Peyer's patch (tissue), 4 donors: Measurements from ENCODE around the gene KLF2. TPM values are rescaled to one million over a fixed set of nuclear protein-coding genes. Genes with fewer than 3 reads are reported as not detected.

Experiments used
- DNase-seq, 3 donors: peaks; one replicate each; pipeline ENCODE4 v3.0.0-alpha.2; 2017 to 2019
- H3K27ac ChIP-seq, 4 donors: fragments of 200-600 bp; sonication (generic); one replicate each; pipeline ENCODE4 v1.5.1; 2016 to 2019
- H3K27me3 ChIP-seq, 2 donors: fragments of 200-600 bp; sonication (generic); one replicate each; pipeline ENCODE4 v1.5.1; 2019
- H3K36me3 ChIP-seq, 3 donors: fragments of 200-600 bp; sonication (generic); one replicate each; pipeline ENCODE4 v1.5.1; 2016 to 2019
- H3K4me1 ChIP-seq, 4 donors: fragments of 200-600 bp; sonication (generic); one replicate each; pipeline ENCODE4 v1.5.1; 2016 to 2019
- H3K4me3 ChIP-seq, 4 donors: fragments of 200-600 bp; sonication (generic); 1 replicate in 3 of 4; 2 replicates in 1 of 4; pipeline ENCODE4 v1.5.1; 2016 to 2019; ENCODE audit warnings: mild to moderate bottlenecking in 1 of 4
- H3K9me3 ChIP-seq, 4 donors: fragments of 200-600 bp; sonication (generic); one replicate each; pipeline ENCODE4 v1.5.1; 2016 to 2019; ENCODE audit warnings: mild to moderate bottlenecking in 1 of 4
- CTCF ChIP-seq, 6 experiments: fragments of 450-650 bp in 4 of 6; fragments of 200-600 bp in 2 of 6; sonication (generic) in 1 of 6; IDR thresholded peaks; one replicate each; pipeline ENCODE4 v1.5.1; 2017 to 2019; ENCODE audit warnings: antibody characterized with exemption in 6 of 6, mild to moderate bottlenecking in 3 of 6, moderate library complexity in 1 of 6
- POLR2A ChIP-seq, 2 donors: fragments of 450-650 bp; IDR thresholded peaks; one replicate each; pipeline ENCODE4 v1.5.1; 2017; ENCODE audit warnings: antibody characterized with exemption in 2 of 2, mild to moderate bottlenecking in 2 of 2, moderate library complexity in 2 of 2
- total RNA-seq, 4 donors: library from RNA; depleted of rRNA; stranded (reverse); fragments of >200 nt; gene quantifications; one replicate each; pipeline ENCODE4 v1.1.0, GENCODE V29; 2016

The KLF2 gene
- total RNA-seq, 4 donors from 2014 or later = 12.1 to 129 (median 37.2) TPM

- Histone ChIP-seq H3K4me1 (peaks cover 8 to 43% (median 34%) of the 10 kb centered on the region in 4 donors), H3K36me3 (peaks cover 0 to 31% (median 0%) of the 10 kb centered on the region in 3 donors), H3K27ac (peak overlapping the region in 1 of 4 donors; percentile 76), H3K4me3 (no peak overlapping the region), H3K9me3 (no peaks in the 10 kb centered on the region), H3K27me3 (no peaks in the 10 kb centered on the region)
- TF ChIP-seq POLR2A (IDR thresholded peaks at IDR 0.05) = no peak
- TF ChIP-seq CTCF (IDR thresholded peaks at IDR 0.05) = no peak
- DNase-seq = no peak
These were observed 49.8 kb downstream of the KLF2 start for GRCh38 chr19:16374436-16374835.

GRCh38 chr19:16375157-16375935 lies 50.7 kb downstream of the KLF2 start:
- no peak overlapping the region for H3K4me3 ChIP-seq
- peak overlapping the region in 1 of 4 donors; percentile 13 for H3K27ac ChIP-seq
- no peak for TF ChIP-seq POLR2A (IDR thresholded peaks at IDR 0.05)
- no peak for TF ChIP-seq CTCF (IDR thresholded peaks at IDR 0.05)
- H3K9me3 ChIP-seq = no peaks in the 10 kb centered on the region
- peaks cover 0 to 31% (median 0%) of the 10 kb centered on the region in 3 donors for H3K36me3 ChIP-seq
- H3K4me1 ChIP-seq = peaks cover 8 to 36% (median 27%) of the 10 kb centered on the region in 4 donors
- no peaks in the 10 kb centered on the region for H3K27me3 ChIP-seq
- DNase-seq = no peak

GRCh38 chr19:16375936-16376185 lies 51.2 kb downstream of the KLF2 start:
- Histone ChIP-seq H3K27me3 (no peaks in the 10 kb centered on the region), H3K4me3 (no peak overlapping the region), H3K9me3 (no peaks in the 10 kb centered on the region), H3K4me1 (peaks cover 8 to 31% (median 22%) of the 10 kb centered on the region in 4 donors), H3K27ac (no peak overlapping the region), H3K36me3 (peaks cover 0 to 31% (median 0%) of the 10 kb centered on the region in 3 donors)
- no peak for DNase-seq
- no peak for TF ChIP-seq CTCF (IDR thresholded peaks at IDR 0.05)
- no peak for TF ChIP-seq POLR2A (IDR thresholded peaks at IDR 0.05)

GRCh38 chr19:16376241-16376640 lies 51.6 kb downstream of the KLF2 start:
- peaks cover 0 to 33% (median 0%) of the 10 kb centered on the region in 3 donors for H3K36me3 ChIP-seq

GRCh38 chr19:16376649-16377048 lies 52.0 kb downstream of the KLF2 start:
- Histone ChIP-seq H3K4me3 (no peak overlapping the region), H3K27ac (no peak overlapping the region), H3K9me3 (no peaks in the 10 kb centered on the region), H3K4me1 (peaks cover 7 to 29% (median 15%) of the 10 kb centered on the region in 4 donors), H3K36me3 (peaks cover 0 to 37% (median 0%) of the 10 kb centered on the region in 3 donors), H3K27me3 (no peaks in the 10 kb centered on the region)
- TF ChIP-seq POLR2A (IDR thresholded peaks at IDR 0.05) (no peak), CTCF (IDR thresholded peaks at IDR 0.05) (peak in 3 of 6 experiments; percentile 12 to 18 (median 14))
- DNase-seq = peak in 2 of 3 donors; percentile 44 to 47

More at GRCh38 chr19:16376241-16376640, 51.6 kb downstream of the KLF2 start:
- no peak for DNase-seq
- no peaks in the 10 kb centered on the region for H3K9me3 ChIP-seq
- peaks cover 8 to 28% (median 18%) of the 10 kb centered on the region in 4 donors for H3K4me1 ChIP-seq
- H3K4me3 ChIP-seq = no peak overlapping the region
- no peak overlapping the region for H3K27ac ChIP-seq
- TF ChIP-seq CTCF (IDR thresholded peaks at IDR 0.05) (no peak), POLR2A (IDR thresholded peaks at IDR 0.05) (no peak)
- no peaks in the 10 kb centered on the region for H3K27me3 ChIP-seq
